Ishikawa (cell line): ENCODE results near the gene FAM171A1.

ENCODE experiments used
- CEBPB ChIP-seq: IDR thresholded peaks from 2 replicates; pipeline ENCODE4 v1.6.1; 2012
- CREB1 ChIP-seq: IDR thresholded peaks from 2 replicates; pipeline ENCODE4 v1.6.1; 2012; ENCODE audit warnings: low read depth
- EGR1 ChIP-seq: IDR thresholded peaks from 2 replicates; pipeline ENCODE4 v1.6.1; 2012
- EP300 ChIP-seq: IDR thresholded peaks from 2 replicates; pipeline ENCODE4 v1.6.1; 2012; ENCODE audit warnings: borderline replicate concordance
- FOXM1 ChIP-seq: IDR thresholded peaks from 2 replicates; pipeline ENCODE4 v1.6.1; 2012; ENCODE audit warnings: low read depth, borderline replicate concordance
- MAX ChIP-seq: IDR thresholded peaks from 2 replicates; pipeline ENCODE4 v1.6.1; 2012
- NFIC ChIP-seq: IDR thresholded peaks from 2 replicates; pipeline ENCODE4 v1.6.1; 2012
- RAD21 ChIP-seq: IDR thresholded peaks from 2 replicates; pipeline ENCODE4 v1.6.1; 2012; ENCODE audit warnings: low read depth
- TAF1 ChIP-seq: IDR thresholded peaks from 2 replicates; pipeline ENCODE4 v1.6.1; 2012; ENCODE audit warnings: low read depth, mild to moderate bottlenecking
- TCF12 ChIP-seq: IDR thresholded peaks from 2 replicates; pipeline ENCODE4 v1.6.1; 2012; ENCODE audit warnings: low read depth
- TEAD4 ChIP-seq: IDR thresholded peaks from 2 replicates; pipeline ENCODE4 v1.6.1; 2012
- YY1 ChIP-seq: IDR thresholded peaks from 2 replicates; pipeline ENCODE4 v1.6.1; 2012; ENCODE audit warnings: low read depth
- ZBTB7A ChIP-seq: IDR thresholded peaks from 2 replicates; pipeline ENCODE4 v1.6.1; 2012; ENCODE audit warnings: low read depth
- TF ChIP-seq, protein P1 (sequence below): IDR thresholded peaks from 2 replicates; pipeline ENCODE4 v1.6.1; 2012
- TF ChIP-seq, protein P2 (sequence below): IDR thresholded peaks from 2 replicates; pipeline ENCODE4 v1.6.1; 2012; ENCODE audit warnings: low read depth, mild to moderate bottlenecking

Gene FAM171A1

DNA sequence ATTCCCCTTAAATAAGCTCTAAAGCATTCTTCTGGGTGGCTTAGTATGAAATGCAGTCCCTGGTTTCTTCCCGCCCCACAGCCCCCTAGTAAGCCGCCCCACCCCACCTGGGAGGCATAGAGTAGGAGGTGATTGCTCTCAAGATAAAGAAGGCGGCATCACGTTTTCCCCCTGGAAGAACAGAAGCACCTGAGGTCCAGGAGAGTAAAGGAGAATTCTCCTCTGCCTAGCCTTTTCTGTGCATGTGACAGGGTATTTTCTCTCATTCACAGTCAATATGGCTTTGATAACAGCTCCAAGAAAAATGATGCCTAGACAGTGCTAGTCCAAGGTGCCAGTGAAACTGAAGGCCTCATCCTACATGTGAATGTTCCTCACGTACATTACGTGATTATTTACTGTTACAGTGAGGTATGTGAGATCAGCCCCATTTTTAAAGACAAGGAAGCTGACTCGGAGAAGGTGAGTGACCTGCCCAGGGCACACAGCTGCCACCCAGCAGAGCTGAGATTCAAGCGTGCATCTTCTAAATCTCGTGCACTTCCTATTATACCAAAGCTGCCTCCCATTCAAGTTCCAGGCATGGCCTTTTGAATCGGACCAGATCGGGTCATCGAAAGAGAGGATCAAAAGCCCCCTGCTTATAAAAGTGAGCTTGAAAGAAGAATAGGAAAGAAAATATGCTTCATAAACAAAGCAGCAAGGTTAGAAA lies 59.4 kb downstream of the FAM171A1 start:
- TF ChIP-seq FOXM1 (no peak), MAX (no peak), TEAD4 (no peak), RAD21 (no peak), CREB1 (no peak), EP300 (no peak), NFIC (no peak)
- TF ChIP-seq, protein P1, sequence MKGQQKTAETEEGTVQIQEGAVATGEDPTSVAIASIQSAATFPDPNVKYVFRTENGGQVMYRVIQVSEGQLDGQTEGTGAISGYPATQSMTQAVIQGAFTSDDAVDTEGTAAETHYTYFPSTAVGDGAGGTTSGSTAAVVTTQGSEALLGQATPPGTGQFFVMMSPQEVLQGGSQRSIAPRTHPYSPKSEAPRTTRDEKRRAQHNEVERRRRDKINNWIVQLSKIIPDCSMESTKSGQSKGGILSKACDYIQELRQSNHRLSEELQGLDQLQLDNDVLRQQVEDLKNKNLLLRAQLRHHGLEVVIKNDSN: no peak
- TF ChIP-seq, protein P2, sequence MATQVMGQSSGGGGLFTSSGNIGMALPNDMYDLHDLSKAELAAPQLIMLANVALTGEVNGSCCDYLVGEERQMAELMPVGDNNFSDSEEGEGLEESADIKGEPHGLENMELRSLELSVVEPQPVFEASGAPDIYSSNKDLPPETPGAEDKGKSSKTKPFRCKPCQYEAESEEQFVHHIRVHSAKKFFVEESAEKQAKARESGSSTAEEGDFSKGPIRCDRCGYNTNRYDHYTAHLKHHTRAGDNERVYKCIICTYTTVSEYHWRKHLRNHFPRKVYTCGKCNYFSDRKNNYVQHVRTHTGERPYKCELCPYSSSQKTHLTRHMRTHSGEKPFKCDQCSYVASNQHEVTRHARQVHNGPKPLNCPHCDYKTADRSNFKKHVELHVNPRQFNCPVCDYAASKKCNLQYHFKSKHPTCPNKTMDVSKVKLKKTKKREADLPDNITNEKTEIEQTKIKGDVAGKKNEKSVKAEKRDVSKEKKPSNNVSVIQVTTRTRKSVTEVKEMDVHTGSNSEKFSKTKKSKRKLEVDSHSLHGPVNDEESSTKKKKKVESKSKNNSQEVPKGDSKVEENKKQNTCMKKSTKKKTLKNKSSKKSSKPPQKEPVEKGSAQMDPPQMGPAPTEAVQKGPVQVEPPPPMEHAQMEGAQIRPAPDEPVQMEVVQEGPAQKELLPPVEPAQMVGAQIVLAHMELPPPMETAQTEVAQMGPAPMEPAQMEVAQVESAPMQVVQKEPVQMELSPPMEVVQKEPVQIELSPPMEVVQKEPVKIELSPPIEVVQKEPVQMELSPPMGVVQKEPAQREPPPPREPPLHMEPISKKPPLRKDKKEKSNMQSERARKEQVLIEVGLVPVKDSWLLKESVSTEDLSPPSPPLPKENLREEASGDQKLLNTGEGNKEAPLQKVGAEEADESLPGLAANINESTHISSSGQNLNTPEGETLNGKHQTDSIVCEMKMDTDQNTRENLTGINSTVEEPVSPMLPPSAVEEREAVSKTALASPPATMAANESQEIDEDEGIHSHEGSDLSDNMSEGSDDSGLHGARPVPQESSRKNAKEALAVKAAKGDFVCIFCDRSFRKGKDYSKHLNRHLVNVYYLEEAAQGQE: no peak

GRCh38 chr10:15310776-15311568 lies 60.1 kb downstream of the FAM171A1 start:
- TF ChIP-seq TCF12 (no peak), TAF1 (no peak), MAX (no peak), ZBTB7A (no peak), YY1 (no peak), NFIC (no peak), CEBPB (no peak), CREB1 (no peak), EP300 (no peak), EGR1 (no peak)
- TF ChIP-seq, protein P1: no peak
- TF ChIP-seq, protein P2: no peak

DNA sequence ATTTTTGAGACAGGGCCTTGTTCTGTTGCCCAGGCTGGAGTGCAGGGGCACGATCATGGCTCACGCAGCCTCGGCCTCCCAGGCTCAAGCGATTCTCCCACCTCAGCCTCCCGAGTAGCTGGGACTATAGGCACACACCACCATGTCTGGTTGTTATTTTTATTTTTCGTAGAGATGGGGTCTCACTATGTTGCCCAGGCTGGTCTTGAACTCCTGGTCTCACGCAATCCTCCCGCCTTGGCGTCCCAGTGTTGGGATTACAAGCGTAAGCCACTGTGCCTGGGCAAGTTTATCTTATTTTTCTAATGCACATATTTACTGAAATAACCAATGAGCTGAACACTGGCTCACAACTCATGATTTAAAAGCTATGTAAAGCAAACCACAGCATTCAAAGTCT lies 61.9 kb downstream of the FAM171A1 start:
- TF ChIP-seq, protein P2: no peak
- TF ChIP-seq ZBTB7A (no peak), CREB1 (no peak), FOXM1 (no peak), RAD21 (no peak), EGR1 (no peak), CEBPB (no peak), TEAD4 (no peak)

DNA sequence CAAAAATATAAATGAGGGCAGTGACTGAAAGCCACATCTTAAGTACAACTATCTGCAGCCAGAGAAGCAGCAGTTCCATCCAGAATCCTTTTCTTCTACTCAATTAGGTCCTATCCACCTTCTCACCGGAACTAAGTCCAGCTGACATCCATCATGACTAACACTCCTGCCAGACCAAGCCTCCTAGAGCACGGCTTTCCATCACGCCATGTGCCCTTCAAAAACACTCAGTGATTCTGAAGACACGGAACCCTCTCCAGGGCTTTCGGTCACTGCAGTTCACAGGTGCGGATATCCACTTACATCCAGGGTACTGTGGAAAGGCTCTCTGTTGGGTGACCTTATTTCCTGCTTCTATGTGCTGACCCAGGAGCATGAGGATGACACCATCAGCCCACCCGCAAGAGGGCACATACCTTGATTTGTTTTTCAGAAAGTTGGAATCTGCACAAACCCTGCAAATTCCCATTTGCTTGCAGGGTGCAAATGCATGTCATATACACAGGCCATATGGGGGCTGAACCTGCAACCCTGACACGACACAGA lies 64.3 kb downstream of the FAM171A1 start:
- TF ChIP-seq CEBPB: no peak
- TF ChIP-seq, protein P2: no peak
- no peak for TF ChIP-seq TCF12
- no peak for TF ChIP-seq RAD21
- no peak for TF ChIP-seq EP300
- TF ChIP-seq NFIC: no peak
- no peak for TF ChIP-seq EGR1
- TF ChIP-seq FOXM1: no peak
- TF ChIP-seq TEAD4: no peak
- TF ChIP-seq YY1: no peak
- no peak for TF ChIP-seq TAF1
- TF ChIP-seq ZBTB7A: no peak
- TF ChIP-seq, protein P1: no peak
- TF ChIP-seq MAX: no peak
